Esophagus squamous epithelium (tissue), 5 donors: Measurements from ENCODE around the gene PHOSPHO1. TPM values are rescaled to one million over a fixed set of nuclear protein-coding genes. Genes with fewer than 3 reads are reported as not detected.
A peak's percentile ranks its signal among the peaks of the same experiment; 100 is the strongest.

Experiments used
- DNase-seq: peaks from one replicate; lab custom pipeline; 2025; lab: John Stamatoyannopoulos, UW
- H3K27ac ChIP-seq, 4 donors: fragments of 200-600 bp; sonication (generic); one replicate each; pipeline ENCODE4 v1.5.1; 2016 to 2019; ENCODE audit warnings: mild to moderate bottlenecking in 1 of 4
- H3K27me3 ChIP-seq, 4 donors: fragments of 200-600 bp; sonication (generic); 1 replicate in 3 of 4; 2 replicates in 1 of 4; pipeline versions ENCODE4 v1.5.1 to v1.6.0; 2017 to 2021; ENCODE audit warnings: antibody characterized with exemption in 1 of 4
- H3K36me3 ChIP-seq, 3 donors: fragments of 200-600 bp; sonication (generic); one replicate each; pipeline ENCODE4 v1.5.1; 2016 to 2019
- H3K4me1 ChIP-seq, 3 donors: fragments of 200-600 bp; sonication (generic); one replicate each; pipeline ENCODE4 v1.5.1; 2017 to 2019
- H3K4me3 ChIP-seq, 4 donors: fragments of 200-600 bp; sonication (generic); 1 replicate in 3 of 4; 2 replicates in 1 of 4; pipeline ENCODE4 v1.5.1; 2016 to 2019; ENCODE audit warnings: mild to moderate bottlenecking in 2 of 4, moderate library complexity in 1 of 4
- H3K9me3 ChIP-seq, 3 donors: fragments of 200-600 bp; sonication (generic); one replicate each; pipeline ENCODE4 v1.5.1; 2016 to 2019
- POLR2A ChIP-seq, 4 donors: fragments of 450-650 bp; IDR thresholded peaks; one replicate each; pipeline ENCODE4 v1.6.1; 2017; ENCODE audit warnings: antibody characterized with exemption in 4 of 4, mild to moderate bottlenecking in 4 of 4, moderate library complexity in 3 of 4
- WGBS, 2 donors: methylation state at CpG; one replicate each; pipeline ENCODE4 v1.1.5; 2018; 5-methylcytosine and 5-hydroxymethylcytosine counted together
- intact Hi-C: fragments of 100-400 bp; cut with DNase I; formaldehyde crosslinking; loops from one replicate; pipeline ENCODE4 v1.15.0; 2022
- total RNA-seq, 4 donors: library from RNA; depleted of rRNA; stranded (reverse); fragments of >200 nt; gene quantifications; one replicate each; pipeline ENCODE4 v1.1.0, GENCODE V29; 2016
- TF ChIP-seq, protein P1 (sequence below), 6 experiments: fragments of 450-650 bp in 4 of 6; fragments of 200-600 bp in 2 of 6; sonication (generic) in 2 of 6; IDR thresholded peaks; one replicate each; pipeline ENCODE4 v1.5.1; 2016 to 2019; ENCODE audit warnings: antibody characterized with exemption in 6 of 6, mild to moderate bottlenecking in 4 of 6, moderate library complexity in 4 of 6
- donor health status: DM: yes; HTN: yes; CAD: no.

Gene PHOSPHO1
- total RNA-seq, 4 donors from 2014 or later = 0.38 to 2.4 TPM; not detected in 2

- Histone ChIP-seq H3K4me3 (peak overlapping the region in 1 of 4 donors; percentile 8), H3K27me3 (peaks cover 3 to 63% (median 5%) of the 10 kb centered on the region in 4 donors), H3K4me1 (peaks cover 19 to 68% (median 20%) of the 10 kb centered on the region in 3 donors), H3K9me3 (no peaks in the 10 kb centered on the region), H3K27ac (peak overlapping the region; percentile 14 to 67 (median 41)), H3K36me3 (peaks cover 0 to 8% (median 0%) of the 10 kb centered on the region in 3 donors)
- no peak for TF ChIP-seq POLR2A (IDR thresholded peaks at IDR 0.05)
- TF ChIP-seq, protein P1, sequence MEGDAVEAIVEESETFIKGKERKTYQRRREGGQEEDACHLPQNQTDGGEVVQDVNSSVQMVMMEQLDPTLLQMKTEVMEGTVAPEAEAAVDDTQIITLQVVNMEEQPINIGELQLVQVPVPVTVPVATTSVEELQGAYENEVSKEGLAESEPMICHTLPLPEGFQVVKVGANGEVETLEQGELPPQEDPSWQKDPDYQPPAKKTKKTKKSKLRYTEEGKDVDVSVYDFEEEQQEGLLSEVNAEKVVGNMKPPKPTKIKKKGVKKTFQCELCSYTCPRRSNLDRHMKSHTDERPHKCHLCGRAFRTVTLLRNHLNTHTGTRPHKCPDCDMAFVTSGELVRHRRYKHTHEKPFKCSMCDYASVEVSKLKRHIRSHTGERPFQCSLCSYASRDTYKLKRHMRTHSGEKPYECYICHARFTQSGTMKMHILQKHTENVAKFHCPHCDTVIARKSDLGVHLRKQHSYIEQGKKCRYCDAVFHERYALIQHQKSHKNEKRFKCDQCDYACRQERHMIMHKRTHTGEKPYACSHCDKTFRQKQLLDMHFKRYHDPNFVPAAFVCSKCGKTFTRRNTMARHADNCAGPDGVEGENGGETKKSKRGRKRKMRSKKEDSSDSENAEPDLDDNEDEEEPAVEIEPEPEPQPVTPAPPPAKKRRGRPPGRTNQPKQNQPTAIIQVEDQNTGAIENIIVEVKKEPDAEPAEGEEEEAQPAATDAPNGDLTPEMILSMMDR (IDR thresholded peaks at IDR 0.05) = peak in 2 of 6 experiments; percentile 11 to 22
- intact Hi-C loops = no loop called here
- 39 to 41% methylated on average over 14 to 15 of the region's 37 CpGs for WGBS, 2 donors
- DNase-seq = no peak
Measured at GRCh38 chr17:49218941-49219913, 11.4 kb downstream of the PHOSPHO1 start.

DNA sequence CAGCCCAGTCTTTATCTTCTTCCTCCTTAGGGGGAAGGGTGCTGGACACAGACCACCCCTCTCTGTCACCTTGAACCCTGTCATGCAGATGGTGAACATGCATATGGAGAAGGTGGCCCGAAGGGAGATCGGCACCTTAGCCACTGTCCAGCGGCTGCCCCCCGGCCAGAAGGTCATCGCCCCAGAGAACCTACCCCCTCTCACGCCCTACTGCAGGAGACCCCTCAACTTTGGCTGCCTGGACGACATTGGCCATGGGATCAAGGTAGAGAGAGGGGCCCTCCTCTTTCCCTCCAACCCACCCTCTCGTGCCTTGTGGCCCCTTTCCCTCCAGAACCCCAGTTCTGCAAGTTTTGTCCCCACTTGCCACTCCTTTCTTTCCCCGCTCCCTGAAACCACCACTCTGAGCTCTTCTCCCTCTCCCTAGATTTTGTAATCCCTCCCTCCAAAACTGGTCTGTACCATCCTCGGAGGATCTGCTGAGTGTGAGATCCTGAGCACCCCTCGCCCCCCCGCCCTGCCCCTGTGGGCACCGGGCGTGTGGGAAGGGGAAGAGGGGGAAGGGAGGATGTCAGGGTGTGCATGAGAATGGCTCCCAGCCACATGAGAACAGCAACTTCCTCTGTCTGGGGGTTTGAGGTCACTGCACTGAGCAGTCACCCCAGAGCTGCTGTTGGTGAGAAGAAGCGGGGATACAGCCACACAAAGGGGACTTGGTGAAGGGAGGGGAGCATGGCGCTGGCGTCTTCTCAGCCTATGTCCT, 12.8 kb downstream of the PHOSPHO1 start:
- 73 to 81% methylated on average over 11 to 13 of the region's 17 CpGs for WGBS, 2 donors
- intact Hi-C loops = no loop called here
- no peak overlapping the region for H3K4me3 ChIP-seq
- DNase-seq = no peak
- peaks cover 0 to 8% (median 0%) of the 10 kb centered on the region in 3 donors for H3K36me3 ChIP-seq
- H3K9me3 ChIP-seq = no peaks in the 10 kb centered on the region
- peaks cover 12 to 69% (median 15%) of the 10 kb centered on the region in 3 donors for H3K4me1 ChIP-seq
- H3K27me3 ChIP-seq = peaks cover 0 to 49% (median 0%) of the 10 kb centered on the region in 4 donors
- TF ChIP-seq, protein P1 (IDR thresholded peaks at IDR 0.05) = no peak
- TF ChIP-seq POLR2A (IDR thresholded peaks at IDR 0.05) = peak in 1 of 4 donors; percentile 21
- peak overlapping the region; percentile 29 to 65 (median 56) for H3K27ac ChIP-seq

DNA sequence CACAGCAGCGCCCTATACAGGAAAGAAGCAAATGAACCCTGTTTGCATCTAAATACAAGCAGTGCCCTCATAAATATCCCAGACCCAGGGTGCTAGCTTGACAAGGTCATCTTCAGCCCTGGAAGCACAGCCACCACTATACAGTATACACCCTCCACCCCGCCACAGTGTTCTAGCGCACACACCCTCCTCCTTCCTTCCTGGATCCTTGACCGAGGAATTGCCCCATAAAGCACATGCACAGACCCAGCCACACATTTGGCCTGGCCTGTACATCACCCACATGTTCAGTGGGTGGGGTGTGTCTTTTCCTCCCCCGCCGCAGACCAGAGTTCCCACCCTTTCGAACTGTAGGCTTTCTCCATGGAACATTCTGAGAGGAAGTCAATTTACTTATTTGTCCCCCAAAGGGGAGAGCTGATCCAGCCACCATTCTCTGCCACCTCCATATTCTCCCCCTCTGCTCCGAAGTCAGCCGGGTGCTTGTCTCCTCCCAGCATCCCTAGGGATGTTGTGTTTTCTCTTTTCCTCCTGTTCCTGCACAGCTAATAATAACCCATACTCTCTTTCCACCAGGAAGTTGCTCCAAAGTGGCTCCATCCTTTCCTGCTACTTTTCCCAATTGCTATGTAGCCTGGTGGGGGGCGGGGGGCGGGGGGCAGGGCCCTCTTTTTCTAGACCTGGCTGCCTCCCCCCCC, 13.5 kb downstream of the PHOSPHO1 start:
- peaks cover 12 to 72% (median 15%) of the 10 kb centered on the region in 3 donors for H3K4me1 ChIP-seq
- no peak for TF ChIP-seq POLR2A (IDR thresholded peaks at IDR 0.05)
- TF ChIP-seq, protein P1 (IDR thresholded peaks at IDR 0.05) = no peak
- intact Hi-C loops = no loop called here
- H3K27me3 ChIP-seq = peaks cover 0 to 42% (median 0%) of the 10 kb centered on the region in 4 donors
- H3K9me3 ChIP-seq = no peaks in the 10 kb centered on the region
- H3K27ac ChIP-seq = peak overlapping the region; percentile 29 to 65 (median 56)
- WGBS, 2 donors = 54 to 65% methylated on average over 9 to 10 of the region's 11 CpGs
- DNase-seq = no peak
- peaks cover 0 to 7% (median 0%) of the 10 kb centered on the region in 3 donors for H3K36me3 ChIP-seq
- H3K4me3 ChIP-seq = no peak overlapping the region

DNA sequence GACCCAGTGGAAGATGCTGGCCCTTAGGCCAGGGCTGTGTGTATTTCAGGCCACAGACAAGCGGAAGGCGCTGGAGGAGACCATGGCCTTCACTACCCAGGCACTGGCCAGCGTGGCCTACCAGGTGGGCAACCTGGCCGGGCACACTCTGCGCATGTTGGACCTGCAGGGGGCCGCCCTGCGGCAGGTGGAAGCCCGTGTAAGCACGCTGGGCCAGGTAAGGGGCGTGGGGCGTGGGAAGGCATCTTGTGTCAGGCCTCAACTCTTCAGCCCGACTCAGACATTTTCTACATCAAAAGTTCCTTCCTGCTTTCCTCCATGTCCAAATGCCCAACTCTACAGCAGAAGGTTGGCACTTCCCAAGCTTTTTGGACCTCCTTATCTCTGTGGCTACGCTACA, 14.1 kb downstream of the PHOSPHO1 start:
- 66 to 72% methylated on average over 2 to 8 of the region's 13 CpGs for WGBS, 2 donors
- peaks cover 12 to 72% (median 15%) of the 10 kb centered on the region in 3 donors for H3K4me1 ChIP-seq
- H3K4me3 ChIP-seq = no peak overlapping the region
- H3K36me3 ChIP-seq = peaks cover 0 to under 1% (median 0%) of the 10 kb centered on the region in 3 donors
- H3K27ac ChIP-seq = peak overlapping the region in 3 of 4 donors; percentile 45 to 64 (median 63)
- TF ChIP-seq POLR2A (IDR thresholded peaks at IDR 0.05) = no peak
- TF ChIP-seq, protein P1 (IDR thresholded peaks at IDR 0.05) = no peak
- intact Hi-C loops = no loop called here
- H3K27me3 ChIP-seq = peaks cover 0 to 36% (median 0%) of the 10 kb centered on the region in 4 donors
- no peaks in the 10 kb centered on the region for H3K9me3 ChIP-seq
- DNase-seq = no peak
